ENCODE data around the gene RGS9BP. TPM values are rescaled to one million over a fixed set of nuclear protein-coding genes. Genes with fewer than 3 reads are reported as not detected.

RGS9BP gene
- total and polyA plus RNA-seq, 2 of the 13 experiments (the other 11 are each of a cell fraction or from before 2014, with no cell fraction given) = 0.01 TPM; not detected in 1

DNA sequence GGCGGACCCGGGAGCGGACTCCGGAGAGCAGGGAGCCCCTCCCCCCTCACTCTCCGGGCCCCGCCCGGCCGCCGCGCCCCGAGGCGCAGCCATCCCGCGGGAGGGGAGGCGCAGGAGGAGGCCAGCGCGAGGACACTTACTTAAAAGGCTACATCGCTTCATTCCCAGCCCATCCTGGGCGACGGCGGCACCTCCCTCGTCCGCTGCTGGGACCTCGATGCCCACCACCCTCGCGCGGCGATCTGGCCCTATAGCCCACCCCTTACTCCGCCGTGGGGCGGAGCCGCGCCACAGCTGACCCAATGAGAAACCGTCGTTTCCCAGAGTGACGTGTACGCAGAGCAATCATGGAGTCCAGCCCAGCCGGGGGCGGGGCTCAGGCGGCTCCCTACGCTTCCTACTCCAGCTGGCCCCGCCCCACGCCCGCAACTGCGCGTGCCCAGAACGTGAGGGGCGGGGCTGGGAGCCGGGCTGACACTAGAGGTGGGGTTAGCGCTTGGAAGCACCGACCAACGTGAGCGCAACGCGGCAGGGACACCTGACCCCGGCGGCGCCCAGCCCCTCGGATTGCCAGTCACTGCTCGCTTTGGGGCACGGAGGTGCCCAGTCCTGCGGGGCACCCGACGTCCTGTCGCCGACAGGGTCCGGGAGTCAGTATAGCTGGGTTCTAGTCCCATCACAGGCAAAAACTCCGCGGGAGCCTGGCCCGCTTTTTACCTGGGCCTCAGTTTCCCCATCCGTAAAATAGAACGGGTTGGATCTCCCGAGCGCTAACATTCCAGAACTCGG lies 523 bp upstream of the RGS9BP start, which contains the start of gene ANKRD27 (continued):
- TF ChIP-seq, protein P1, sequence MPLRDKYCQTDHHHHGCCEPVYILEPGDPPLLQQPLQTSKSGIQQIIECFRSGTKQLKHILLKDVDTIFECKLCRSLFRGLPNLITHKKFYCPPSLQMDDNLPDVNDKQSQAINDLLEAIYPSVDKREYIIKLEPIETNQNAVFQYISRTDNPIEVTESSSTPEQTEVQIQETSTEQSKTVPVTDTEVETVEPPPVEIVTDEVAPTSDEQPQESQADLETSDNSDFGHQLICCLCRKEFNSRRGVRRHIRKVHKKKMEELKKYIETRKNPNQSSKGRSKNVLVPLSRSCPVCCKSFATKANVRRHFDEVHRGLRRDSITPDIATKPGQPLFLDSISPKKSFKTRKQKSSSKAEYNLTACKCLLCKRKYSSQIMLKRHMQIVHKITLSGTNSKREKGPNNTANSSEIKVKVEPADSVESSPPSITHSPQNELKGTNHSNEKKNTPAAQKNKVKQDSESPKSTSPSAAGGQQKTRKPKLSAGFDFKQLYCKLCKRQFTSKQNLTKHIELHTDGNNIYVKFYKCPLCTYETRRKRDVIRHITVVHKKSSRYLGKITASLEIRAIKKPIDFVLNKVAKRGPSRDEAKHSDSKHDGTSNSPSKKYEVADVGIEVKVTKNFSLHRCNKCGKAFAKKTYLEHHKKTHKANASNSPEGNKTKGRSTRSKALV (CRISPR knock-in tag; IDR thresholded peaks at IDR 0.05) = peak; percentile 68; the same call in 1 of the 2 replicates
- TF ChIP-seq NCOA5 (CRISPR knock-in tag; IDR thresholded peaks at IDR 0.05) (no peak), ZSCAN21 (CRISPR knock-in tag; IDR thresholded peaks at IDR 0.05; ENCODE audit: borderline replicate concordance) (no peak; the same call in 1 of the 2 replicates), ZNF441 (CRISPR knock-in tag; IDR thresholded peaks at IDR 0.05; ENCODE audit: borderline replicate concordance) (no peak), ZBTB21 (CRISPR knock-in tag; IDR thresholded peaks at IDR 0.05) (no peak), YEATS4 (CRISPR knock-in tag; IDR thresholded peaks at IDR 0.05; ENCODE audit: borderline replicate concordance) (no peak; the same call in 1 of the 2 replicates), ZNF652 (CRISPR knock-in tag; IDR thresholded peaks at IDR 0.05; ENCODE audit: borderline replicate concordance, low read depth) (no peak), ZMYM2 (CRISPR knock-in tag; IDR thresholded peaks at IDR 0.05) (no peak), SMAD1 (CRISPR knock-in tag; IDR thresholded peaks at IDR 0.05; ENCODE audit: borderline replicate concordance, low read depth) (peak; percentile 3; the same call in 1 of the 2 replicates), ZNF235 (CRISPR knock-in tag; IDR thresholded peaks at IDR 0.05; ENCODE audit: borderline replicate concordance) (no peak; the same call in 1 of the 2 replicates), ZNF614 (CRISPR knock-in tag; IDR thresholded peaks at IDR 0.05; ENCODE audit: borderline replicate concordance) (no peak), MEIS2 (CRISPR knock-in tag; IDR thresholded peaks at IDR 0.05) (peak; percentile 29; the same call in 1 of the 2 replicates), ZNF510 (CRISPR knock-in tag; IDR thresholded peaks at IDR 0.05; ENCODE audit: low read depth) (peak; percentile 80; the same call in 1 of the 2 replicates), JARID2 (CRISPR knock-in tag; IDR thresholded peaks at IDR 0.05; ENCODE audit: insufficient replicate concordance) (no peak), MLX (CRISPR knock-in tag; IDR thresholded peaks at IDR 0.05) (no peak), CHCHD3 (CRISPR knock-in tag; IDR thresholded peaks at IDR 0.05) (no peak; the same call in 1 of the 2 replicates), FOXK2 (IDR thresholded peaks at IDR 0.05) (no peak), ELF3 (CRISPR knock-in tag; IDR thresholded peaks at IDR 0.05) (0 out of 2 replicates have a peak, but pooled peaks have one; percentile 8)
- TF ChIP-seq, protein P2, sequence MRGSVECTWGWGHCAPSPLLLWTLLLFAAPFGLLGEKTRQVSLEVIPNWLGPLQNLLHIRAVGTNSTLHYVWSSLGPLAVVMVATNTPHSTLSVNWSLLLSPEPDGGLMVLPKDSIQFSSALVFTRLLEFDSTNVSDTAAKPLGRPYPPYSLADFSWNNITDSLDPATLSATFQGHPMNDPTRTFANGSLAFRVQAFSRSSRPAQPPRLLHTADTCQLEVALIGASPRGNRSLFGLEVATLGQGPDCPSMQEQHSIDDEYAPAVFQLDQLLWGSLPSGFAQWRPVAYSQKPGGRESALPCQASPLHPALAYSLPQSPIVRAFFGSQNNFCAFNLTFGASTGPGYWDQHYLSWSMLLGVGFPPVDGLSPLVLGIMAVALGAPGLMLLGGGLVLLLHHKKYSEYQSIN (CRISPR knock-in tag; IDR thresholded peaks at IDR 0.05; ENCODE audit: borderline replicate concordance) = no peak
- TF ChIP-seq, protein P3, sequence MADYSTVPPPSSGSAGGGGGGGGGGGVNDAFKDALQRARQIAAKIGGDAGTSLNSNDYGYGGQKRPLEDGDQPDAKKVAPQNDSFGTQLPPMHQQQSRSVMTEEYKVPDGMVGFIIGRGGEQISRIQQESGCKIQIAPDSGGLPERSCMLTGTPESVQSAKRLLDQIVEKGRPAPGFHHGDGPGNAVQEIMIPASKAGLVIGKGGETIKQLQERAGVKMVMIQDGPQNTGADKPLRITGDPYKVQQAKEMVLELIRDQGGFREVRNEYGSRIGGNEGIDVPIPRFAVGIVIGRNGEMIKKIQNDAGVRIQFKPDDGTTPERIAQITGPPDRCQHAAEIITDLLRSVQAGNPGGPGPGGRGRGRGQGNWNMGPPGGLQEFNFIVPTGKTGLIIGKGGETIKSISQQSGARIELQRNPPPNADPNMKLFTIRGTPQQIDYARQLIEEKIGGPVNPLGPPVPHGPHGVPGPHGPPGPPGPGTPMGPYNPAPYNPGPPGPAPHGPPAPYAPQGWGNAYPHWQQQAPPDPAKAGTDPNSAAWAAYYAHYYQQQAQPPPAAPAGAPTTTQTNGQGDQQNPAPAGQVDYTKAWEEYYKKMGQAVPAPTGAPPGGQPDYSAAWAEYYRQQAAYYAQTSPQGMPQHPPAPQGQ (CRISPR knock-in tag; IDR thresholded peaks at IDR 0.05; ENCODE audit: borderline replicate concordance) = no peak
- TF ChIP-seq, protein P4, sequence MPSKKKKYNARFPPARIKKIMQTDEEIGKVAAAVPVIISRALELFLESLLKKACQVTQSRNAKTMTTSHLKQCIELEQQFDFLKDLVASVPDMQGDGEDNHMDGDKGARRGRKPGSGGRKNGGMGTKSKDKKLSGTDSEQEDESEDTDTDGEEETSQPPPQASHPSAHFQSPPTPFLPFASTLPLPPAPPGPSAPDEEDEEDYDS (CRISPR knock-in tag; IDR thresholded peaks at IDR 0.05) = peak; percentile 88
- TF ChIP-seq, protein P5, sequence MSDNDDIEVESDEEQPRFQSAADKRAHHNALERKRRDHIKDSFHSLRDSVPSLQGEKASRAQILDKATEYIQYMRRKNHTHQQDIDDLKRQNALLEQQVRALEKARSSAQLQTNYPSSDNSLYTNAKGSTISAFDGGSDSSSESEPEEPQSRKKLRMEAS (IDR thresholded peaks at IDR 0.05) = peak; percentile 71

All from HepG2 (cell line).